ENCODE results near the gene TFAP2A.

TFAP2A gene

DNA sequence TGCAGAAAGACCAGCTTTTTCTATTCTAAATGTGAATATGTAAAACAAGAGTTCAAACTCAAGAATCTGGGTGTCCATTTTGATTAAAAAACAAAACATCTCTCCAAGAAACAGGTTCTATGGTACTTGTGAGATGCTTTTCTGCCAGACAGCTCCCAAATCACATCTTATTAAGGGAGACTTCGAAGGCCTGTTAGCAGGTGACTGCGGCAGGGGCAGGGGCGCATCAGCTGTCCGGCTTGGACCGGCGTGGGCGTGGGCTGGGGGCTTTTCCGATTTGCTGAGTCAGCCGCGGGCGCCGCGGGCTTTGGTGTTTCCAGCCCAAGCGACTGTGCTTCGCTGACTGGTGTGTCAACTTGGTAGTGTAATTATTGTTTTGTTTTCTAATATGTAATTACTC lies 32.6 kb downstream of the TFAP2A start:
- no peak for DNase-seq

GRCh38 chr6:10381830-10382208 lies 33.1 kb downstream of the TFAP2A start:
- no peak for DNase-seq

- DNase-seq, result peak in 1 of 14 donors; percentile 8
Observed at GRCh38 chr6:10381133-10381829, 33.6 kb downstream of the TFAP2A start.

GRCh38 chr6:10375391-10375969 lies 39.4 kb downstream of the TFAP2A start:
- no peak for DNase-seq

DNA sequence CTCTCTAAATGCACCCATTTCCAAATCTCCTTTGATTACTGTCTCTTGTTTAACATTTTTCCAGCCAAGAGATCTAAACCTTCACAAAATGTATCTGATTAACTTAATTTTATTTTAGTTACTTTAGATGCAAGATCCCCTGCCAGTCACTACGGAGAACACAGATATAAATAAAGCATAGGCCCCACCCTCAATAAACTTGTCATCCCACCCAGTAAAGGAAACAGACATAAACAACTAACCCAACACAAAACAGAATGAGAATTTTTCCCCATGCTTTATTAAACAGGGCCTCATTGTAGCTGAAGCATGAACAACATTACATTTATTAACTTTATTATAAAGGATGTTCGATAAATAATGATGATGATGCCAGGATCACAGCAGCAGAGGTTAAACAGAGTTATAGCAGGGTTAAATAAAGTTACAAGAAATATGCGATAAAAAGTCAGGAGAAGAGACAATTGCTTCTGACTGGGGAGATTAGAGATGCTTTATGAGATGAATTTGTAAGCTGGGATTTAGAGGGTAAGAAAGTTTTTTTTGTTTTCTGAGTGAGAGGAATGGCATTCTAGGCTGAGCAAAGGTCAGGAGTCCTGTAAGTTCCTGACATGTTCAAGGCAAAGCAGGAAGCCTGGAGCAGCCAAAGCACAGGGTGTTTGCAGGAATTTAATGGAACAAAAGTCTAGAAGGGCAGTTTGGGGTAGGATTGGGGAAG lies 41.1 kb downstream of the TFAP2A start:
- no peak for DNase-seq

DNA sequence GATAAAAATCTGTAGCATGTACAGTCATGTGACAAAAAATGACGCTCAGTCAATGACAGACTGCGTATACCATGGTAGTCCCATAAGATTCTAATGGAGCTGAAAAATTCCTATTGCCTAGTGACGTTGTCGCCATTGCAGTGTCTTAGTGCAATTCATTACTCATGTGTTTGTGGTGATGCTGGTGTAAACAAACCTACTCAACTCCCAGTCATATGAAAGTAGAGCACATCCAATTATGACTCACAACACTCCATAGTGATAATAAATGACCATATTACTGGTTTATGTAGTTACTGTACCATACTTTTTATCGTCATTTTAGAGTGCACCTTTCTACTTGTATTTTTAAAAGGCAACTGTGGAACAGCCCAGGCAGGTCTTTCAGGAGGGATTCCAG lies 45.0 kb downstream of the TFAP2A start:
- no peak for DNase-seq

GRCh38 chr6:10368861-10369260 lies 46.0 kb downstream of the TFAP2A start:
- DNase-seq, result no peak

GRCh38 chr6:10363911-10364310 lies 51.0 kb downstream of the TFAP2A start:
- DNase-seq, result no peak

- DNase-seq, result no peak
Observed at GRCh38 chr6:10362300-10362699, 52.6 kb downstream of the TFAP2A start.

DNA sequence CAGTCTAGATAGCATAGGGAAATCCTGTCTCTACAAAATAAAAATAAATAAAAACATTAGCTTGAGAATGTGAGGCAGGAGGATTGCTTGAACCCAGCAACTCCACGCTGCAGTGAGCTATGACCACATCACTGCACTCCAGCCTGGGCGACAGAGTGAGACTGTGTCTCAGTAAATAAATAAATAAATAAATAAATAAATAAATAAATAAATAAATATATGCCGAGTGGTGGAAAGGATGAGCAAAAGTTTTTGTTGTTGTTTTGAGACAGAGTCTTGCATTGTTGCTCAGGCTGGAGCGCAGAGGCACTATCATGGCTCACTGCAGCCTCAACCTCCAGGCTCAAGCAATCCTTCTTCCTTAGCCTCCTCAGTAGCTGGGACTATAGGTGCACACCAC lies 53.4 kb downstream of the TFAP2A start:
- no peak for DNase-seq

DNA sequence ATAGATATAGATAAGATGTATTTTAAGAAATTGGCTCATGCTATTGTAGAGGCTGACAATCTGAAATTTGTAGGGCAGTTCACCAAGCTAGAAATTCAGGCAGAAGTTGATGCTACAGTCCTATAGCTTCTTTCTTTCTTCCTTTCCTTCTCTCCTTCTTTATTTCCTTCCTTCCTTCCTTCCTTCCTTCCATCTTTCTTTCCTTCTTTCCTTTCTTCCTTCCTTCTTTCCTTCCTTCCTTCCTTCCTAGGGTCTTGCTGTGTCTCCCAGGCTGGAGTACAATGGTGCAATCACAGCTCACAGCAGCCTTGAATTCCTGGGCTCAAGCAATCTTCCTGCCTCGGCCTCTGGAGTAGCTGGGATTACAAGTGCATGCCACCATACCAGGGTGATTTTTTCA lies 55.3 kb downstream of the TFAP2A start:
- no peak for DNase-seq

- DNase-seq, result no peak
Observed at GRCh38 chr6:10355115-10355702, 59.7 kb downstream of the TFAP2A start.

- DNase-seq, result peak in 2 of 14 donors; percentile 5 to 14
Observed at GRCh38 chr6:10351791-10352190, 63.1 kb downstream of the TFAP2A start.

DNA sequence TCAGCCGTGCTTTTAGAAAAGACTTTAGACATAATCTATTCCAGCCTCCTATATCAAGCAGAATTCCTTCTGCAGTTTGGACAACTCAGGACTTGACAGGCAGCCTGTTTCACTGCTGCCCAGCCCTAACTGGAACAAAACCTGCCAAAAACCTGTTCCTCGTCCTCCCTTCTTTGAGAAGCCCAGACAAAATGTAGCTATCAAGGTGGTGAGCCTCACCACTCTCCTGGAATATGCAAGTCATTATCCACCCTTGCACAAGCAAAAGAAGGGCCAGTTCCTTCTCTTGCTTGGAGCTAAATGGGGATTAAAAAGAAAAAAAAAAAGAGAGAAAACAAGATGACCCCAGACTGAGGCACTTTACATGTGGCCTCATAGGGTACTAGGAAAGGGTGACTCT lies 64.2 kb downstream of the TFAP2A start:
- DNase-seq, result no peak

DNA sequence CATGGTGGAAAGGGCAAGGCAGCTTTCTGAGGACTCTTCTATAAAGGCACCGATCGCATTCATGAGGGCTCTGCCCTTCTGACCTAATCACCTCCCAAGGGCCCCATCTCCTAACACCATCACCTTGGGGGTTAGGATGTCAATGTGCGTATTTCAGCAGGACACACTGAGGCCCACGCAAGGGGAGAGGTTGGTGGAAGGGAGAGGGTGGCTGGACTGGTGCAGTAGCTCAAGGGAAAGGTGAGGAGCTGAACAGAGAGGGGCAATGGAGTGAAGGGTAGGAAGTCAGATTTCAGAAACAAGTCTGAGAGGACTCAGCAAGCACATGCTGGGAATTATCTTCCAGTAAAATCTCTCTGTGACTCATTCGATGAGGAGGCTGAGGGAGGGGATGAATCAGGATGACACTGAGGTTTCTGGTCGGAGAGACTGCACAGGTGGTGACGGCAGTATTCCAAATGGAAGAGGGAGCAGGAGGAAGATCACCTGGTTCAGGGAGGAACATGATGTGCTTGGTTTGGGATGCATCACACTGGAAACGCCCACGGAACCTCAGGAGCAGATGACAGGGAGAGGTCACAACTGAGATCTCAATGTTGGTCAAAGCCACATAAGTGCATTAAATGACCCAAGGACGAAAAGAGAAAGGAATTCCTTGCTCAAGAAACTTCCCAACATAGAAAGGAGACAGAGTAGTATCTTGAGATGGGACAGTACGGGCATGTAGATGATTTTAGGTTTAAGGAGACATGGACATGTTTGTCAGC lies 67.1 kb downstream of the TFAP2A start:
- no peak for DNase-seq
